HG03575 (cell line): ENCODE results near the gene CNFN.

Source experiments
- ATAC-seq: cut with Tn5 transposase; IDR thresholded peaks from one replicate; pipeline ENCODE4 v1.9.1; 2021; ENCODE audit not compliant: unreplicated experiment, insufficient number of reproducible peaks, low FRiP score; ENCODE audit errors: extremely low read depth

Gene CNFN

DNA sequence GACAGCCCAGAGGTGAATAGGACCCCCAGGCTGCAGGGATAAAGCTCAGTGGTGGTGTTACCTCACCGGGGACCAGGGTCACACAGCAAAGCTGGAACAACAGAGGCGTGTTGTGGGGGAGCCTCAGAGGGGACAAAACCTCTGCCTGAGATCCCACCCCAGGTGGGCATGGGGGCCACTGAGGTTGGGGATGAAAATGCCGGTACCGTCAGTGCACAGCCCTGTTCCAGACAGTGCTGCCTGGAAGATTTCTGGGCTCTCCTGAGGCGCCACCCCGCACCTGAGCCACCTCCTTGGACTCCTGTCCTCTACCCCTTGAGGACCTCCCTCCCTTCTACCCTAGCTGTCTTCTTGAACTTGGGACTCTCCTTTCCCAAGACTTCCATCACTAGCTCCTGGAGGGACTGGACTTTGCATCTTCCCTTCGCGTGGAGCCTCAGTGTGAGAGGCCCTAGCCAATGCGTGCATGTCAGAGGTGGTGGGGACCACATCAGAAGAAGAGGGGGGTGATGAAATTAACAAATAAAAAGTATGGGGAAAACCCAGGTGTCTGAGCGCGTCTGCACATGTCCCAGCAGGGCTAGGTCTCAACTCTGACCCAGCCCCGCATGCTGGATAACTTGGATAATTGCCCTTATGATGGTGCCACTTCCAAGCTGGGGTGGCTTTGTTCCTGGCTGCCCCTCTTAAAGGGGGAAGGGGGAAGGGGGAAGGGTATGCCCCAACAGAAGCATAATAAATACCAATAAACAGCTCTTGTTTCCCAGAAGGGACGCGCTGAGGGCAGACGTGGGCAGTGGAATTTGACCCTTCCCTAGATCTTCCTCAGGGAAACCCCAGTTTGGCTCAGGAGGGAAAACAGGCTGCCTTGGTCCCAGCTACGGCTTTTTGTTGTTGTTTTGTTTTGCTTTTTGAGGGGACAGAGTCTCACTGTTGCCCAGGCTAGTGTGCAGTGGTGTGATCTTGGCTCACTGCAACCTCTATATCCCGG, 11.6 kb downstream of the CNFN start:
- ATAC-seq = no peak

GRCh38 chr19:42376177-42376555, 13.9 kb downstream of the CNFN start:
- no peak for ATAC-seq

DNA sequence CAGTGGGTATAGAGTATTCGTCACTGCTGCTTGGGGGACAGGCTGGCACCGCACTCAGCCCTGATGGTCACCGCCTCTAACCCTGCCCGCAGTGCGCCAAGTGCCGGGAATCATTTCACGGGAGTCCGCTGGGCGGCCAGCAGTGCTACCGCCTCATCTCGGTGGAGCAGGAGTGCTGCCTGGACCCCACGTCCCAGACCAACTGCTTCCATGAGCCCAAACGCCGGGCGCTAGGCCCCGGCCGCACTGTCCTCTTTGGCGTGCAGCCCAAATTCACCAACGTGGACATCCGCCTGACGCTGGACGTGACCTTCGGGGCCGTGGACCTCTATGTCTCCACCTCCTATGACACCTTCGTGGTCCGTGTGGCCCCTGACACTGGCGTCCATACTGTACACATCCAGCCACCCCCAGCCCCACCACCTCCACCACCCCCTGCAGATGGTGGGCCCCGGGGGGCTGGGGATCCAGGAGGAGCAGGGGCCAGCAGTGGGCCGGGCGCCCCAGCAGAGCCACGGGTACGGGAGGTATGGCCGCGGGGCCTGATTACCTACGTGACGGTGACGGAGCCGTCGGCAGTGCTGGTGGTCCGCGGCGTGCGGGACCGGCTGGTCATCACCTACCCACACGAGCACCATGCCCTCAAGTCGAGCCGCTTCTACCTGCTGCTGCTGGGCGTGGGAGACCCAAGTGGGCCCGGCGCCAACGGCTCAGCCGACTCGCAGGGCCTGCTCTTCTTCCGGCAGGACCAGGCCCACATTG, 14.5 kb downstream of the CNFN start:
- ATAC-seq = no peak

DNA sequence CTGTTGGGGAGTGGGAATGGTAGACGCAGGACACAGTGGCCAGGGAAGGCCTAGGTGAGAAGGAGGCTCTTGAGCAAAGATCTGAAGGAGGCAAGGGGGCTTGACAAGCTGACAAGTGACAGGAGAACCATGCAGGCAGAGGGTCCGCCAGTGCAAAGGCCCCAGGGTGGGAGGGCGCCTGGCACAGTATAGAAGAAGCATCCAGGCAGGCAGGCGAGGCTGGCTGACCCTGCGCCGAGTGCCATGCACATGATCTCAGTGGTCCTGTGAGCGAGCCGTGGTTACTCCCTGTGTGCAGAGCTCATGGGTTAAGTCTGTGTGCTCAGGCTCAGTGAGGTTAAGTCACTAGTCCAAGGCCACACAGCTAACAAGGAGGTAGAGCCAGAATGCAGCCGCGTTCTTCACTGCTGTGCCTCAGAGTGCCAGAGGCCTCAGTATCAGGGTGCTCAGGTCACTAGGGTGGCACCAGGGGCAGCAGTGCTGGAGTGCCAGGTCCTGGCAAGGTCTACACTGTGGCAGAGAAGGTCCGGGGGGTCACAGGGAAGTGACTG, 15.2 kb downstream of the CNFN start:
- no peak for ATAC-seq

DNA sequence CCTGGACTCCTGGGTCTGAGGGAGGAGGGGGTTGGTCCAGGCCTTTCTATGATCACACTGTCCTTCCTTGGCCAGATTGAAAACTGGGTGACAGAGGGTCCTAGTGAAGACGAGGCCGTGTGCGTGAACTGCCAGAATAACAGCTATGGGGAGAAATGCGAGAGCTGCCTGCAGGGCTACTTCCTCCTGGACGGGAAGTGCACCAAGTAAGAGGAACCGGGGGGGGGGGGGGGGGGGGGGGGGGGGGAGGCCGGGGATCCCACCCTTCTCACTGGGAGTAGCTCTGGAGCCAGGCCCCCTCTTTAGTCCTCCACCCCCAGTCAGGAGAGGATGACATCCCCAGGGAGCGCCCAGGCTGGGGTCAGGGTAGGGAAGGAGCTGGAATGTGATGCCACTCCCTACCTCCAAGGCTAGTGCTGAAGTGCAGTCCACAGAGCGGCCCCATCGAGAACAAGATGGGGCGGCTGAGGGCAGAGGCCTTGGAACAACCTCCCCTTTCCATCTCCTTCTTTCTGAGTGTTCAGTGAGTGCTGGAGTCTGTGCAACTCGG, 19.4 kb downstream of the CNFN start:
- ATAC-seq = no peak

GRCh38 chr19:42370068-42370520, 20.0 kb downstream of the CNFN start:
- no peak for ATAC-seq

- no peak for ATAC-seq
Measured at GRCh38 chr19:42369433-42370067, 20.5 kb downstream of the CNFN start.

- no peak for ATAC-seq
Measured at GRCh38 chr19:42368765-42369164, 21.3 kb downstream of the CNFN start.

DNA sequence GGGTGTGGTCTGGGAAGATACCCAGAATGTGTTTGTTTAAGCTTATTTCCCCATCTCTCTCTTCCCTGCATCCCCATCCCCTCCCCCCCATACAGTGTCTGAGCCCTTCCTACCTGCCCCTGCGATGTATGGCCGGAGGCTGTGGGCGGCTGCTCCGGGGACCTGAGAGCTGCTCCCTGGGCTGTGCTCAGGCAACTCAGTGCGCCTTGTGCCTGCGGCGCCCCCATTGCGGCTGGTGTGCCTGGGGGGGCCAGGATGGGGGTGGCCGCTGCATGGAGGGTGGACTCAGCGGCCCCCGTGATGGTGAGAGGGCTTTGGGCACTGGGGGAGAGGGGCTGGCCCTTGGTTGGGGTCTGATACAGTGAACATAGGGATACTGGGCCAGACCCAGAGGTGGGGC, 21.7 kb downstream of the CNFN start:
- no peak for ATAC-seq

- ATAC-seq = no peak
Measured at GRCh38 chr19:42367929-42368328, 22.2 kb downstream of the CNFN start.

GRCh38 chr19:42366673-42367072, 23.4 kb downstream of the CNFN start:
- ATAC-seq = no peak

DNA sequence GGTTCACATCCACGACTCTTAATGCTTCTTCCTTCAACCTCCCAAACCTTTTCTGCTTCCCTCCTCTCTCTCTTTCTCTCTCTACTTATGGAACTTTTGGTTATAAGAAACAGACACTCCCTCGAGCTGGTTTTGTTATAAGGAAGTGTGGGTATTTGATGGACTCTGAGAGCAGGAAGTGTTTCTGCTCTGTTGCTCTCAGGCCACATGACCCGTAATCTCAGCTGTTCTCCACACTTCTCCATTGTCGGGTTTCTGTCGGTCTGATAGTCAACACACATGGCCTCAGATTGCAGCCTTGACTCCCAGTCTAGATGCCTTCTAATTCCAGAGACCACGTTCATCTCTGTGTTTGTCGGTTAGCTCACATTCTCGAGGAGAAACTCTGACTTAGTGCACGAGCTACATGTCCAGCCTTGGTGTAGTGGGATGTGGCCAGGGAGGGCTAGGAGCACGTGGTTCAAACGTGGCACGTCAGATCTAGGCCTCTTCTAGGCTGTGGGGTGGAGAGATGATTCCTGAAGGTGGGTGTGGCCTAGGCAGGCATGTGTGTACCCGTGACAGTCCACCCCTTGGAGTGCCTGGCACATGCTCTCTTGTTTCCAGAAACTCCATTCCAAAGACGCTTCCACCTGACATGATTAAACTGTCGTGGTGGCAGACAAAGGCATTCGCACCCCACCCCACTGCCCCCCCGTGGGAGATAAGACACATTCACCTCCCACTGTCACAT, 26.3 kb downstream of the CNFN start:
- no peak for ATAC-seq

DNA sequence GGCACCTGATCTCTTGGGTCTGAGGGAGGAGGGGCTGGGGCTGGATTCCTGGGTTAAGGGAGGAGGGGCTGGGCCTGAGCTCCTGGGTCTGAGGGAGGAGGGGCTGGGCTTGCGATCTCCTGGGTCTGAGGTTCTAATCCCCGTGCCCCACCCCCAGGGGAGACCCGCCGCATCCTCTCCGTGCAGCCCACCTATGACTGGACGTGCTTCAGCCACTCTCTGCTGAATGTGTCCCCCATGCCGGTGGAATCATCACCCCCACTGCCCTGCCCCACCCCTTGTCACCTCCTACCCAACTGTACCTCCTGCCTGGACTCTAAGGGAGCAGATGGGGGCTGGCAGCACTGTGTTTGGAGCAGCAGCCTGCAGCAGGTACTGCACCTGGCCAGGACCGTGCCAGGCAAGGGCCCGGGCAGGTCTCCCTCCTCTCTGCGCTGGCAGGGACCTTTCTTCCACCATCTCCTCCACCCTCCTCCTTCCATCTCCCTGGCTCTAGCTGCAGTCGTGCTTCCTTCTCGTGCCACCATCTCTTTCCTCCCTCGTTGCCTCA, 27.1 kb downstream of the CNFN start:
- no peak for ATAC-seq

GRCh38 chr19:42362342-42362741, 27.8 kb downstream of the CNFN start:
- ATAC-seq = no peak

DNA sequence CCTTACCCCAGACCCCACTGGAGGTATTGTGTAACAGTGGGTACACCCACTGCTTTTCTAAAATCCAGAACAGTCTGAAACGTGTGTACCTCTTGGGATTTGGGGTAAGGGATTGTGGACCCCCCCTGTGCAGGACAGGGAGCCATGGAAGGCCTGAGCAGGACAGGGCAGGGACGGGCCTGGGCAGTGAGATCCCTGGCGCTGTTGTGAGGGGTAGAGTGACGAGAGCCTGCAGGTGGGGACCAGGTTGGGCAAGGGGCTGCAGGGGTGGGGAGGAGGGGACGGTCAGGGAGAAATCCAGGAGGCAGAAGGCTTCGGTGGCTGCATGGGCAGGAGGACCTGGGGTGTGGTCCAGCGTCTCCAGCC, 28.6 kb downstream of the CNFN start:
- ATAC-seq = no peak

GRCh38 chr19:42360787-42361544, 29.1 kb downstream of the CNFN start:
- ATAC-seq = no peak

DNA sequence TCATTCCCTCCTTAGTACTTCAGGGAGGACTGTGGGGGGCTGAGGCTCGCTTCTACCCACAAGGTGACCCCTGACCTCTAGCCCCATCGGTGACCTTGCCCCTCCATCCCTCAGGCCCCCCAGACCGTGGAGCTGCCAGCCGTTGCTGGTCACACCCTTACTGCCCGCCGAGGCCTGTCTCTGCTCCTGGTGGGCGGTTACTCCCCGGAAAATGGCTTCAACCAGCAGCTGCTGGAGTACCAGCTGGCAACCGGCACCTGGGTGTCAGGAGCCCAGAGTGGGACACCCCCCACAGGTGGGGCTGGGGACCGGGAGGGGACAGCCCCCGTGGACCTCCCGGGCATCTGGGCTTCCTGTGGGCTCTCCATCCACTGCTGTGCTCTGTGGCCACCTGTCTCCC, 32.8 kb downstream of the CNFN start:
- no peak for ATAC-seq

- ATAC-seq = no peak
Measured at GRCh38 chr19:42356686-42357085, 33.4 kb downstream of the CNFN start.
